ENCODE results near the gene NAV3.
"Not testable (repeated sequence)": the region's sequence is repeated elsewhere in the genome, so short reads cannot be mapped to it uniquely, and the experiment has no call there.

NAV3 gene

GRCh38 chr12:78081590-78082314 lies 251.1 kb downstream of the NAV3 start:
- DNase-seq, result no peak

- no peak for DNase-seq
Measured at GRCh38 chr12:78085542-78086182, 255.0 kb downstream of the NAV3 start.

- no peak for DNase-seq
Measured at GRCh38 chr12:78086553-78087362, 256.1 kb downstream of the NAV3 start.

- DNase-seq, result no peak
Measured at GRCh38 chr12:78087363-78087675, 256.6 kb downstream of the NAV3 start.

- no peak for DNase-seq
Measured at GRCh38 chr12:78088391-78088832, 257.7 kb downstream of the NAV3 start.

- DNase-seq, result no peak
Measured at GRCh38 chr12:78090266-78090665, 259.6 kb downstream of the NAV3 start.

- DNase-seq, result no peak
Measured at GRCh38 chr12:78095623-78096022, 264.9 kb downstream of the NAV3 start.

- no peak for DNase-seq
Measured at GRCh38 chr12:78096909-78097597, 266.4 kb downstream of the NAV3 start.

GRCh38 chr12:78099806-78100205 lies 269.1 kb downstream of the NAV3 start:
- no peak for DNase-seq

- DNase-seq, result no peak
Measured at GRCh38 chr12:78101113-78101876, 270.6 kb downstream of the NAV3 start.

- DNase-seq, result no peak
Measured at GRCh38 chr12:78101946-78102635, 271.4 kb downstream of the NAV3 start.

GRCh38 chr12:78102801-78103200 lies 272.1 kb downstream of the NAV3 start:
- not testable (repeated sequence) for DNase-seq

GRCh38 chr12:78115889-78116288 lies 285.2 kb downstream of the NAV3 start:
- DNase-seq, result no peak

- no peak for DNase-seq
Measured at GRCh38 chr12:78118036-78118435, 287.3 kb downstream of the NAV3 start.

- no peak for DNase-seq
Measured at GRCh38 chr12:78118486-78118885, 287.8 kb downstream of the NAV3 start.

GRCh38 chr12:78119351-78119918 lies 288.7 kb downstream of the NAV3 start:
- no peak for DNase-seq

- no peak for DNase-seq
Measured at GRCh38 chr12:78120306-78120705, 289.6 kb downstream of the NAV3 start.

GRCh38 chr12:78120866-78121560 lies 290.3 kb downstream of the NAV3 start:
- no peak for DNase-seq

GRCh38 chr12:78121969-78122610 lies 291.4 kb downstream of the NAV3 start:
- no peak for DNase-seq

- DNase-seq, result no peak
Measured at GRCh38 chr12:78128211-78128610, 297.5 kb downstream of the NAV3 start.

Data from activated effector memory CD4-positive, alpha-beta T cell treated with anti-CD3 and anti-CD28 coated beads, Interleukin-2, amount 50 U/mL, for 16 hours (primary cell).